Endodermal cell (in vitro differentiated cells): ENCODE results near the gene STUM. TPM values are rescaled to one million over a fixed set of nuclear protein-coding genes. Genes with fewer than 3 reads are reported as not detected.

Experiments used
- DNase-seq: peaks from one replicate; pipeline ENCODE4 v3.0.0-alpha.2; 2017
- H3K27ac ChIP-seq: 2 replicates; pipeline ENCODE4 v1.5.1; 2013; ENCODE audit warnings: mild to moderate bottlenecking, low read depth, low read length, moderate library complexity
- H3K27me3 ChIP-seq: 2 replicates; pipeline ENCODE4 v1.6.1; 2013; ENCODE audit warnings: mild to moderate bottlenecking, low read length, moderate library complexity; ENCODE audit not compliant: insufficient read depth, control insufficient read depth, poor library complexity, severe bottlenecking
- H3K36me3 ChIP-seq: 2 replicates; pipeline ENCODE4 v1.7.0; 2013; ENCODE audit warnings: mild to moderate bottlenecking, low read length, moderate library complexity; ENCODE audit not compliant: control insufficient read depth, insufficient read depth
- H3K4me1 ChIP-seq: one replicate; pipeline ENCODE4 v1.7.0; 2013; ENCODE audit warnings: low read length; ENCODE audit not compliant: control insufficient read depth, insufficient read depth
- H3K4me3 ChIP-seq: 2 replicates; pipeline ENCODE4 v1.5.1; 2013; ENCODE audit warnings: mild to moderate bottlenecking, low read length, moderate library complexity
- H3K9ac ChIP-seq: 2 replicates; pipeline ENCODE4 v1.6.1; 2013; ENCODE audit warnings: mild to moderate bottlenecking, low read length, moderate library complexity; ENCODE audit not compliant: poor library complexity, severe bottlenecking; ENCODE audit errors: extremely low read depth
- H3K9me3 ChIP-seq: 2 replicates; pipeline ENCODE4 v1.6.1; 2013; ENCODE audit warnings: mild to moderate bottlenecking, low read length, moderate library complexity; ENCODE audit not compliant: control insufficient read depth
- H3K27ac Mint-ChIP-seq: 2 replicates; pipeline ENCODE4 v1.8.0; 2020; ENCODE audit warnings: mixed read lengths
- H3K27me3 Mint-ChIP-seq: 2 replicates; pipeline ENCODE4 v1.8.0; 2021; ENCODE audit warnings: mild to moderate bottlenecking, mixed read lengths; ENCODE audit not compliant: insufficient read depth
- H3K36me3 Mint-ChIP-seq: 2 replicates; pipeline ENCODE4 v1.8.0; 2020; ENCODE audit warnings: low read depth, mixed read lengths
- H3K4me1 Mint-ChIP-seq: 2 replicates; pipeline ENCODE4 v1.8.0; 2020; ENCODE audit warnings: mixed read lengths
- H3K4me3 Mint-ChIP-seq: 2 replicates; pipeline ENCODE4 v1.8.0; 2020; ENCODE audit warnings: mild to moderate bottlenecking, moderate library complexity, mixed read lengths
- H3K9me3 Mint-ChIP-seq: 2 replicates; pipeline ENCODE4 v1.8.0; 2020; ENCODE audit warnings: mild to moderate bottlenecking, mixed read lengths
- WGBS, 2 experiments: methylation state at CpG; one replicate each; pipeline versions ENCODE4 v1.1.5 to v1.1.7; 2013; ENCODE audit warnings: missing lambda C conversion rate in 2 of 2, mixed read lengths in 1 of 2; ENCODE audit not compliant: insufficient coverage in 1 of 2, insufficient read length in 1 of 2; 5-methylcytosine and 5-hydroxymethylcytosine counted together
- total RNA-seq, 2 donors: library from RNA; stranded (reverse); fragmentation: NEBNext Ultra II Directional in 1 of 2; extraction: Animal tissue kit (Norgen Biotek cat#: 25700) in 1 of 2; gene quantifications; 2 replicates in 1 of 2; 3 replicates in 1 of 2; pipeline ENCODE4 v1.2.1, GENCODE V29; 2021
- TF ChIP-seq, protein P1 (sequence below): fragments of 200-600 bp; sonication (generic); conservative IDR thresholded peaks from 2 replicates; pipeline ENCODE4 v1.5.0; 2021; ENCODE audit warnings: antibody characterized with exemption, mild to moderate bottlenecking

Gene STUM
- total RNA-seq, 2 donors from 2014 or later = 0.04 to 0.20 TPM

DNA sequence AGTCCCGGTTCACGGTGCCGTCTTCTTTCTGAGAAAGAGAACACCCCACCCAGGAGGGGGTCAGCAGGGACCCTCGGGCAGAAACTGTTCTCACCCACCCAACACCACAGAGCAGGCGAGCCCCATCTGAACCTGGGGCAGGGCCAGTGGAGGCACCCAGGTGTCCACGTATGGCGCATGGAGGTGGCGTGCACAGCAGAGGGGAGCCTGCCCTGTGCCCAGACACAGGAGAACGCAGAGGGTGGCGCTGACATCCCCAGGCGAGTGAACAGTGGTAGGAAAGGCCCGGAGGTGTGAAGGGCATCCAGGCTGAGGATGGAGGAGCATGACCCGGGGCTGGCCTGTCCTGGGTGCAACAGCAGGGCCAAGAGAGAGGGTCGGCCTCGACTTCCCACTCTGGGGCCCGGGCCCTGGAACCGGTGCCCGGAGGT is 91.1 kb downstream of the STUM start:
- Histone ChIP-seq H3K27ac (no peak overlapping the region), H3K4me3 (no peak overlapping the region), H3K4me1 (no peaks in the 10 kb centered on the region), H3K27me3 (no peaks in the 10 kb centered on the region), H3K36me3 (peaks cover 10% of the 10 kb centered on the region), H3K9me3 (no peaks in the 10 kb centered on the region), H3K9ac (no peak overlapping the region)
- Mint-ChIP-seq H3K9me3 (no peaks in the 10 kb centered on the region), H3K27me3 (no peaks in the 10 kb centered on the region), H3K27ac (no peak overlapping the region), H3K4me1 (peaks cover 1% of the 10 kb centered on the region), H3K4me3 (no peak overlapping the region), H3K36me3 (peaks cover 52% of the 10 kb centered on the region)
- TF ChIP-seq, protein P1, sequence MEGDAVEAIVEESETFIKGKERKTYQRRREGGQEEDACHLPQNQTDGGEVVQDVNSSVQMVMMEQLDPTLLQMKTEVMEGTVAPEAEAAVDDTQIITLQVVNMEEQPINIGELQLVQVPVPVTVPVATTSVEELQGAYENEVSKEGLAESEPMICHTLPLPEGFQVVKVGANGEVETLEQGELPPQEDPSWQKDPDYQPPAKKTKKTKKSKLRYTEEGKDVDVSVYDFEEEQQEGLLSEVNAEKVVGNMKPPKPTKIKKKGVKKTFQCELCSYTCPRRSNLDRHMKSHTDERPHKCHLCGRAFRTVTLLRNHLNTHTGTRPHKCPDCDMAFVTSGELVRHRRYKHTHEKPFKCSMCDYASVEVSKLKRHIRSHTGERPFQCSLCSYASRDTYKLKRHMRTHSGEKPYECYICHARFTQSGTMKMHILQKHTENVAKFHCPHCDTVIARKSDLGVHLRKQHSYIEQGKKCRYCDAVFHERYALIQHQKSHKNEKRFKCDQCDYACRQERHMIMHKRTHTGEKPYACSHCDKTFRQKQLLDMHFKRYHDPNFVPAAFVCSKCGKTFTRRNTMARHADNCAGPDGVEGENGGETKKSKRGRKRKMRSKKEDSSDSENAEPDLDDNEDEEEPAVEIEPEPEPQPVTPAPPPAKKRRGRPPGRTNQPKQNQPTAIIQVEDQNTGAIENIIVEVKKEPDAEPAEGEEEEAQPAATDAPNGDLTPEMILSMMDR = no peak
- DNase-seq = no peak
- 94 to 95% methylated on average over 11 to 18 of the region's 18 CpGs for WGBS, 2 experiments

DNA sequence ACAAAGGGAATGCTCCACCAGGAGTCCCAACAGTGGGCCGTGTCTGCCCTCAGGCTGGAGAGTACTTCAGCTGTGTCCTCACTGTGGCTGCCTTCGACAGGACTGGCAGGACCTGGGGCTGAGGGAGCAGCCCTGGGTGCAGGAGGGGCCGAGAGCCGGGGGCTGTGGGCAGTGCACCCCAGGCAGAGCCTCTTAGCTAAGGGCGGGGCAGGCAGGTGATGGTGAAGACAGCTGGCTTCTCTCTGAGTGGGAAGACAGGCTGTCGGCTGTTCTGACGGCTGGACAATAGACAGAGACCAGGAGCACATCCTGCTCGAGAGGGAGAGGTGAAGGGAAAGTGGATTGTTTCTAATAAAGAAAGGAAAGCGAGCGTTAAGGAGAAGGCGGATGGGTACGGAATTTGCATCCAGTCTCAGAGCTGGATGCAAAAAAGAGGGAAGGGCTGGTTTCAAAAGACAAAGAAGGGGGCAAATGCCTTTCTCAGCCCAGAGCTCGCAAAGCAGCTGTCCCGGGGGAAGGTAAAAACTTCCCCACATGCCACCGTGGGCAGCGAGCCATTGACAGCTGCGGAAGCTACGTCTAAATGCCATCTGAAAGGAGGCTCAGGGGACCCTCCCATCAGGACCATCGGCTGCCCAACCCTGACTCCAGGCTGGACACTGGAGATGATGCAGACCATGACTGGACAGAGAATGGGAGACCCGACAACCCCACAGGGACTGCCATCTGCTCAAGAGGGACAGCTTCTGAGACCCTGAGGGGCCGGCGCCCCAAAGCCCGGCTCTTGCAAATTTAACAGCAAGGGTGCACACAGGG is 92.0 kb downstream of the STUM start:
- no peaks in the 10 kb centered on the region for H3K27me3 ChIP-seq
- H3K4me3 Mint-ChIP-seq = no peak overlapping the region
- no peak overlapping the region for H3K9ac ChIP-seq
- peaks cover 49% of the 10 kb centered on the region for H3K36me3 Mint-ChIP-seq
- DNase-seq = no peak
- 86 to 88% methylated on average over 19 to 23 of the region's 23 CpGs for WGBS, 2 experiments
- H3K27ac ChIP-seq = no peak overlapping the region
- no peaks in the 10 kb centered on the region for H3K9me3 ChIP-seq
- H3K4me3 ChIP-seq = no peak overlapping the region
- H3K9me3 Mint-ChIP-seq = no peaks in the 10 kb centered on the region
- no peak overlapping the region for H3K27ac Mint-ChIP-seq
- H3K36me3 ChIP-seq = peaks cover 15% of the 10 kb centered on the region
- TF ChIP-seq, protein P1 = no peak
- no peaks in the 10 kb centered on the region for H3K4me1 ChIP-seq
- peaks cover 1% of the 10 kb centered on the region for H3K4me1 Mint-ChIP-seq
- no peaks in the 10 kb centered on the region for H3K27me3 Mint-ChIP-seq

DNA sequence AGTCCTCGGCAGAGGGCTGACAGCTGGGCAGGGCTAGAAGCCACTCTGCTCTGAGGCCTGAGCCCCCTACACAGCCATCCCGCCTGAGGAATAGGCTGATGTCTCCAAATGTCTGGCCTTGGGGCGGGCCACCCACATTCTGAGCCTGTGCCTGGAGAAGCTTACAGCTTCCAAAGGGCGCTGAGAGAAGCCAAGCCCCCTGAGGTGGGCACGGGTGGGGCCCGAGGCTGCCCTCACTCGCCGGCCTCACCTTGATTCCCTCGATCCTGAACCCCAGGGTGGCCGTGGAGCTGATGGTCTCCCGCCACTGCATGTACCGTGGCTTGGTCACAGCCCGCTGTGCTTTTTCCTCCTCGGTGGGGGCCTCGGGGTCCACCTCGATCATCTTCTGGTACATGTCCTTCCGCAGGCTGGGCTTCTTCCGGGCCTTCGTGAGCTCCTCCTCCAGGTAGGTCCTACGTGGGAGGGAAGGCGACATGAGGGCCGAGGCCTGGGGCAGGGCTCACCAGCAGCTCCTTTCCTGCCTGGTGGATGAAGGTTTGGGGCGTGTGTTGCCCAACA is 93.2 kb downstream of the STUM start:
- Histone ChIP-seq H3K9ac (no peak overlapping the region), H3K4me1 (no peaks in the 10 kb centered on the region), H3K36me3 (peaks cover 12% of the 10 kb centered on the region), H3K4me3 (no peak overlapping the region), H3K27ac (no peak overlapping the region), H3K27me3 (no peaks in the 10 kb centered on the region), H3K9me3 (no peaks in the 10 kb centered on the region)
- 93 to 95% methylated on average over 12 to 23 of the region's 23 CpGs for WGBS, 2 experiments
- Mint-ChIP-seq H3K9me3 (no peaks in the 10 kb centered on the region), H3K4me1 (peaks cover 1% of the 10 kb centered on the region), H3K36me3 (peaks cover 51% of the 10 kb centered on the region), H3K27me3 (no peaks in the 10 kb centered on the region), H3K4me3 (no peak overlapping the region), H3K27ac (no peak overlapping the region)
- TF ChIP-seq, protein P1 = no peak
- DNase-seq = no peak
